Endothelial cell (in vitro differentiated cells): ENCODE data around the gene PPM1M. TPM values are rescaled to one million over a fixed set of nuclear protein-coding genes. Genes with fewer than 3 reads are reported as not detected.

Source experiments
- DNase-seq: peaks from one replicate; pipeline ENCODE4 v3.0.0; 2021; ENCODE audit warnings: low spot score
- H3K27ac Mint-ChIP-seq: one replicate; pipeline ENCODE4 v1.8.0; 2021; ENCODE audit warnings: mixed read lengths, inconsistent platforms; ENCODE audit not compliant: unreplicated experiment
- H3K27me3 Mint-ChIP-seq: one replicate; pipeline ENCODE4 v1.8.0; 2021; ENCODE audit warnings: mild to moderate bottlenecking, moderate library complexity, mixed read lengths, inconsistent platforms; ENCODE audit not compliant: unreplicated experiment
- H3K36me3 Mint-ChIP-seq: one replicate; pipeline ENCODE4 v1.8.0; 2021; ENCODE audit warnings: mild to moderate bottlenecking, low read depth, mixed read lengths, inconsistent platforms; ENCODE audit not compliant: unreplicated experiment
- H3K4me1 Mint-ChIP-seq: one replicate; pipeline ENCODE4 v1.8.0; 2021; ENCODE audit warnings: mild to moderate bottlenecking, mixed read lengths, inconsistent platforms; ENCODE audit not compliant: unreplicated experiment
- H3K4me3 Mint-ChIP-seq: one replicate; pipeline ENCODE4 v1.8.0; 2021; ENCODE audit warnings: mild to moderate bottlenecking, mixed read lengths, inconsistent platforms; ENCODE audit not compliant: unreplicated experiment
- H3K9me3 Mint-ChIP-seq: one replicate; pipeline ENCODE4 v1.8.0; 2021; ENCODE audit warnings: mixed read lengths, inconsistent platforms; ENCODE audit not compliant: unreplicated experiment
- total RNA-seq: library from RNA; stranded (reverse); fragmentation: NEBNext Ultra II Directional; extraction: Animal tissue kit (Norgen Biotek cat#: 25700); gene quantifications from one replicate; pipeline ENCODE4 v1.2.1, GENCODE V29; 2021; ENCODE audit not compliant: unreplicated experiment
- TF ChIP-seq, protein P1 (sequence below): fragments of 200-600 bp; sonication (generic); IDR thresholded peaks from one replicate; pipeline ENCODE4 v1.5.0; 2021; ENCODE audit warnings: antibody characterized with exemption; ENCODE audit not compliant: unreplicated experiment

PPM1M gene
- total RNA-seq, 1 donor from 2014 or later: 15.0 TPM

GRCh38 chr3:52227766-52228165 is 17.8 kb upstream of the PPM1M start:
- no peak overlapping the region for H3K27ac Mint-ChIP-seq
- H3K27me3 Mint-ChIP-seq: peaks cover 28% of the 10 kb centered on the region
- no peak for DNase-seq
- H3K4me1 Mint-ChIP-seq: no peaks in the 10 kb centered on the region
- peaks cover 18% of the 10 kb centered on the region for H3K36me3 Mint-ChIP-seq
- H3K9me3 Mint-ChIP-seq: no peaks in the 10 kb centered on the region
- TF ChIP-seq, protein P1, sequence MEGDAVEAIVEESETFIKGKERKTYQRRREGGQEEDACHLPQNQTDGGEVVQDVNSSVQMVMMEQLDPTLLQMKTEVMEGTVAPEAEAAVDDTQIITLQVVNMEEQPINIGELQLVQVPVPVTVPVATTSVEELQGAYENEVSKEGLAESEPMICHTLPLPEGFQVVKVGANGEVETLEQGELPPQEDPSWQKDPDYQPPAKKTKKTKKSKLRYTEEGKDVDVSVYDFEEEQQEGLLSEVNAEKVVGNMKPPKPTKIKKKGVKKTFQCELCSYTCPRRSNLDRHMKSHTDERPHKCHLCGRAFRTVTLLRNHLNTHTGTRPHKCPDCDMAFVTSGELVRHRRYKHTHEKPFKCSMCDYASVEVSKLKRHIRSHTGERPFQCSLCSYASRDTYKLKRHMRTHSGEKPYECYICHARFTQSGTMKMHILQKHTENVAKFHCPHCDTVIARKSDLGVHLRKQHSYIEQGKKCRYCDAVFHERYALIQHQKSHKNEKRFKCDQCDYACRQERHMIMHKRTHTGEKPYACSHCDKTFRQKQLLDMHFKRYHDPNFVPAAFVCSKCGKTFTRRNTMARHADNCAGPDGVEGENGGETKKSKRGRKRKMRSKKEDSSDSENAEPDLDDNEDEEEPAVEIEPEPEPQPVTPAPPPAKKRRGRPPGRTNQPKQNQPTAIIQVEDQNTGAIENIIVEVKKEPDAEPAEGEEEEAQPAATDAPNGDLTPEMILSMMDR: no peak
- no peak overlapping the region for H3K4me3 Mint-ChIP-seq

DNA sequence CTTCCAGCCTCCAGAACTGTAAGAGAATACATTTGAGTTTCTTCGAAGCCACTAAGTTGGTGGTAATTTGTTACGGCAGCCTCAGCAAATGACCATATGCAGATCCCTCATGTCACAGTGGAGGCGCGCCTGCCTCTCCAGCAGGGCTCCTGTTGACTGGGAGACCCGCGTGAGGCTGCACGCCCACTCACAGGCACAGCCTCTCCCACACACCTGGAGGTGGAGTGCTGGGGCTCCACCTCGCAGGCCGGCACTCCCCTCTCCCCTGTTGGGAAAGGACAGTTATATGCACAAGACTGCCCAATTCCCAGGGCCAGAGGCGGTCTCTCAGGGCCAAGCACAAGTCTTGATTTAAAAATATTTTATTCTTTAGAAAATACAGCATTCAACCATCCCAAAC is 17.3 kb upstream of the PPM1M start:
- no peak for DNase-seq
- no peak overlapping the region for H3K4me3 Mint-ChIP-seq
- H3K4me1 Mint-ChIP-seq: no peaks in the 10 kb centered on the region
- H3K36me3 Mint-ChIP-seq: peaks cover 18% of the 10 kb centered on the region
- no peaks in the 10 kb centered on the region for H3K9me3 Mint-ChIP-seq
- TF ChIP-seq, protein P1: no peak
- H3K27me3 Mint-ChIP-seq: peaks cover 23% of the 10 kb centered on the region
- no peak overlapping the region for H3K27ac Mint-ChIP-seq

DNA sequence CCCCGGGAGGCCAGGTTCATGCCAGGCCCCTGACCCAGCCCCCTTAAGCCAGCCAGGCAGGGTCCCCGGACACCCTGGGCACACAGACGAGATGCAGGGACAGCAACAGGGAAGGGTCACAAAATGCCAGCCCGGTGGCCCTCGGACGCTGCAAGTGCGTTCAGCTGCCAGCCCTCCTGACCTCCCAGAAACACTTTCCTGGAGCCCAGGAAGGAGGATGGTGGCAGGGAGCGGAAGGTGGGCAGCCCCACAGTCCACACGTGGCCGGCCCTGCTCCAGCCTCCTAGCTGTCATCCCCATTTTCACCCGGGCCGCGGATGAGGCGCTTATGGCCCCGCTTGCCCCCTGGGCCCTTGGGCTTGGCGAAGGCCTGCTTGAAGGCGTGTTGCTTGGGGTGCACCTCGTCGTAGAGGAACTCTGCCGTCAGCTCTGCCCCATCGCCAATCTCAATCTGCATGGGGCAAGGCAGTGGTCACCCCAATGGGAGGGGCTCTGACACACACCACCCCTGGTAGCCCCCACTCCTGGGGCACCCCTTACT is 16.7 kb upstream of the PPM1M start:
- Mint-ChIP-seq H3K27me3 (peaks cover 17% of the 10 kb centered on the region), H3K27ac (no peak overlapping the region), H3K9me3 (no peaks in the 10 kb centered on the region), H3K36me3 (peaks cover 16% of the 10 kb centered on the region), H3K4me3 (no peak overlapping the region), H3K4me1 (no peaks in the 10 kb centered on the region)
- TF ChIP-seq, protein P1: no peak
- DNase-seq: no peak

- peaks cover 13% of the 10 kb centered on the region for H3K27me3 Mint-ChIP-seq
- H3K4me3 Mint-ChIP-seq: no peak overlapping the region
- DNase-seq: no peak
- no peaks in the 10 kb centered on the region for H3K4me1 Mint-ChIP-seq
- H3K36me3 Mint-ChIP-seq: peaks cover 15% of the 10 kb centered on the region
- H3K9me3 Mint-ChIP-seq: no peaks in the 10 kb centered on the region
- H3K27ac Mint-ChIP-seq: no peak overlapping the region
- TF ChIP-seq, protein P1: no peak
These were observed 15.9 kb upstream of the PPM1M start for GRCh38 chr3:52229656-52230055.

DNA sequence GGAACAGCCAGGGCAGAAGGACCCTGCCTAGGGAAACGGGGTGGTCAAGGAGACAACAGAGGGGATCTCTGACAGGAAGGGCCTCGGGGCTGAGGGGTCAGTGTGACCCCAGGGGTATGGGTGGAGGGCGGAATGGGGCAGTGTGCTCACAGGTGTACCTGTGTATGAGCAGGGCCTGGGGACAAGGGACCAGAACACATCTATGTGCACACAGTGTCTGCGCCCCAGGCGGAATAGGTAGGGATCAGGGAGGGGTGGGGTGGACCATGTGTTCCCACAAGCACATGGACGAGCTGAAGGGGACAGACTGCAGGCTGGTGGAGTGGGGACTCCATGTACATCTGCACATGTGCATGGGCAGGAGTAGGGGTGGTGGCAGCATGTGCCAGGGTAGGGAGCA is 15.1 kb upstream of the PPM1M start:
- no peaks in the 10 kb centered on the region for H3K4me1 Mint-ChIP-seq
- H3K27ac Mint-ChIP-seq: no peak overlapping the region
- H3K4me3 Mint-ChIP-seq: no peak overlapping the region
- H3K27me3 Mint-ChIP-seq: peaks cover 10% of the 10 kb centered on the region
- H3K36me3 Mint-ChIP-seq: peaks cover 15% of the 10 kb centered on the region
- TF ChIP-seq, protein P1: no peak
- no peaks in the 10 kb centered on the region for H3K9me3 Mint-ChIP-seq
- no peak for DNase-seq
